ENCODE measurements around the gene NBEAL2. TPM values are rescaled to one million over a fixed set of nuclear protein-coding genes. Genes with fewer than 3 reads are reported as not detected.
A peak's percentile ranks its signal among the peaks of the same experiment; 100 is the strongest.

NBEAL2 gene
- total RNA-seq, 1 experiment from 2014 or later, result 2.0 TPM

GRCh38 chr3:47008851-47009224 is 29.4 kb downstream of the NBEAL2 start:
- Histone ChIP-seq H3K27ac (no peak overlapping the region), H3K27me3 (replicated peaks) (no peaks in the 10 kb centered on the region), H3K4me3 (peak overlapping the region; percentile 48), H3K9me3 (replicated peaks) (no peaks in the 10 kb centered on the region; the same call in 1 of the 2 replicates), H3K4me1 (replicated peaks) (peaks cover 17% of the 10 kb centered on the region), H3K36me3 (peaks cover 3% of the 10 kb centered on the region)
- no peak for DNase-seq (ENCODE audit: low read depth in 1 of 2, low spot score in 2 of 2)

GRCh38 chr3:47009225-47010110 is 30.0 kb downstream of the NBEAL2 start:
- Histone ChIP-seq H3K27me3 (replicated peaks) (no peaks in the 10 kb centered on the region), H3K4me3 (peak overlapping the region; percentile 48), H3K36me3 (peaks cover 9% of the 10 kb centered on the region), H3K27ac (peak overlapping the region; percentile 96), H3K9me3 (replicated peaks) (no peaks in the 10 kb centered on the region; the same call in 1 of the 2 replicates), H3K4me1 (replicated peaks) (peaks cover 17% of the 10 kb centered on the region)
- peak; percentile 89 to 90 for DNase-seq (ENCODE audit: low read depth in 1 of 2, low spot score in 2 of 2)

GRCh38 chr3:47010111-47010712 is 30.7 kb downstream of the NBEAL2 start:
- H3K4me1 ChIP-seq (replicated peaks), result peaks cover 17% of the 10 kb centered on the region

GRCh38 chr3:47010910-47011309 is 31.4 kb downstream of the NBEAL2 start:
- Histone ChIP-seq H3K36me3 (peaks cover 15% of the 10 kb centered on the region), H3K27me3 (replicated peaks) (no peaks in the 10 kb centered on the region), H3K9me3 (replicated peaks) (no peaks in the 10 kb centered on the region; the same call in 1 of the 2 replicates), H3K4me3 (no peak overlapping the region), H3K4me1 (replicated peaks) (peaks cover 17% of the 10 kb centered on the region), H3K27ac (no peak overlapping the region)
- no peak for DNase-seq (ENCODE audit: low read depth in 1 of 2, low spot score in 2 of 2)

More at GRCh38 chr3:47010111-47010712, 30.7 kb downstream of the NBEAL2 start:
- Histone ChIP-seq H3K27ac (peak overlapping the region; percentile 96), H3K27me3 (replicated peaks) (no peaks in the 10 kb centered on the region), H3K36me3 (peaks cover 11% of the 10 kb centered on the region), H3K9me3 (replicated peaks) (no peaks in the 10 kb centered on the region; the same call in 1 of the 2 replicates), H3K4me3 (peak overlapping the region; percentile 48)
- DNase-seq (ENCODE audit: low read depth in 1 of 2, low spot score in 2 of 2), result no peak

GRCh38 chr3:47011371-47011770 is 31.9 kb downstream of the NBEAL2 start:
- DNase-seq (ENCODE audit: low read depth in 1 of 2, low spot score in 2 of 2), result peak in 1 of 2 experiments; percentile 33
- Histone ChIP-seq H3K36me3 (peaks cover 19% of the 10 kb centered on the region), H3K4me3 (no peak overlapping the region), H3K9me3 (replicated peaks) (no peaks in the 10 kb centered on the region; the same call in 1 of the 2 replicates), H3K27ac (no peak overlapping the region), H3K4me1 (replicated peaks) (peaks cover 21% of the 10 kb centered on the region), H3K27me3 (replicated peaks) (no peaks in the 10 kb centered on the region)

- Histone ChIP-seq H3K4me1 (replicated peaks) (peaks cover 34% of the 10 kb centered on the region), H3K27ac (no peak overlapping the region), H3K9me3 (replicated peaks) (no peaks in the 10 kb centered on the region; the same call in 1 of the 2 replicates), H3K4me3 (no peak overlapping the region), H3K36me3 (peaks cover 30% of the 10 kb centered on the region), H3K27me3 (replicated peaks) (no peaks in the 10 kb centered on the region)
- no peak for DNase-seq (ENCODE audit: low read depth in 1 of 2, low spot score in 2 of 2)
Observed at GRCh38 chr3:47012342-47013230, 33.1 kb downstream of the NBEAL2 start.

GRCh38 chr3:47013231-47013630 is 33.8 kb downstream of the NBEAL2 start:
- H3K9me3 ChIP-seq (replicated peaks), result no peaks in the 10 kb centered on the region; the same call in 1 of the 2 replicates
- H3K36me3 ChIP-seq, result peaks cover 36% of the 10 kb centered on the region
- H3K4me3 ChIP-seq, result no peak overlapping the region
- peaks cover 40% of the 10 kb centered on the region for H3K4me1 ChIP-seq (replicated peaks)
- no peaks in the 10 kb centered on the region for H3K27me3 ChIP-seq (replicated peaks)
- H3K27ac ChIP-seq, result no peak overlapping the region
- DNase-seq (ENCODE audit: low read depth in 1 of 2, low spot score in 2 of 2), result no peak

GRCh38 chr3:47014036-47014435 is 34.6 kb downstream of the NBEAL2 start:
- peaks cover 42% of the 10 kb centered on the region for H3K36me3 ChIP-seq
- DNase-seq (ENCODE audit: low read depth in 1 of 2, low spot score in 2 of 2), result no peak
- H3K9me3 ChIP-seq (replicated peaks), result no peaks in the 10 kb centered on the region; the same call in 1 of the 2 replicates
- peaks cover 38% of the 10 kb centered on the region for H3K4me1 ChIP-seq (replicated peaks)
- H3K27ac ChIP-seq, result no peak overlapping the region
- H3K27me3 ChIP-seq (replicated peaks), result no peaks in the 10 kb centered on the region
- no peak overlapping the region for H3K4me3 ChIP-seq

GRCh38 chr3:47015151-47015550 is 35.7 kb downstream of the NBEAL2 start:
- peaks cover 31% of the 10 kb centered on the region for H3K4me1 ChIP-seq (replicated peaks)
- no peaks in the 10 kb centered on the region for H3K27me3 ChIP-seq (replicated peaks)
- no peak overlapping the region for H3K4me3 ChIP-seq
- peaks cover 52% of the 10 kb centered on the region for H3K36me3 ChIP-seq
- no peak overlapping the region for H3K27ac ChIP-seq
- no peaks in the 10 kb centered on the region; the same call in 1 of the 2 replicates for H3K9me3 ChIP-seq (replicated peaks)
- DNase-seq (ENCODE audit: low read depth in 1 of 2, low spot score in 2 of 2), result no peak

- Histone ChIP-seq H3K36me3 (peaks cover 55% of the 10 kb centered on the region), H3K27me3 (replicated peaks) (no peaks in the 10 kb centered on the region), H3K4me3 (no peak overlapping the region), H3K9me3 (replicated peaks) (no peaks in the 10 kb centered on the region), H3K4me1 (replicated peaks) (peaks cover 29% of the 10 kb centered on the region), H3K27ac (peak overlapping the region; percentile 18; the same call in 1 of the 2 replicates)
- no peak for DNase-seq (ENCODE audit: low read depth in 1 of 2, low spot score in 2 of 2)
Observed at GRCh38 chr3:47016086-47016933, 36.8 kb downstream of the NBEAL2 start.

GRCh38 chr3:47016934-47017435 is 37.5 kb downstream of the NBEAL2 start:
- Histone ChIP-seq H3K27ac (peak overlapping the region; percentile 18), H3K9me3 (replicated peaks) (no peaks in the 10 kb centered on the region), H3K27me3 (replicated peaks) (no peaks in the 10 kb centered on the region), H3K4me1 (replicated peaks) (peaks cover 29% of the 10 kb centered on the region), H3K36me3 (peaks cover 55% of the 10 kb centered on the region), H3K4me3 (no peak overlapping the region)
- peak; percentile 56 to 59 for DNase-seq (ENCODE audit: low read depth in 1 of 2, low spot score in 2 of 2)

- Histone ChIP-seq H3K27me3 (replicated peaks) (no peaks in the 10 kb centered on the region), H3K36me3 (peaks cover 60% of the 10 kb centered on the region), H3K4me1 (replicated peaks) (peaks cover 34% of the 10 kb centered on the region), H3K27ac (peak overlapping the region; percentile 18; the same call in 1 of the 2 replicates), H3K9me3 (replicated peaks) (no peaks in the 10 kb centered on the region), H3K4me3 (no peak overlapping the region)
- DNase-seq (ENCODE audit: low read depth in 1 of 2, low spot score in 2 of 2), result no peak
Observed at GRCh38 chr3:47017504-47018268, 38.2 kb downstream of the NBEAL2 start.

All from SJSA1 (cell line).